ENCODE data around the gene ZNF550. TPM values are rescaled to one million over a fixed set of nuclear protein-coding genes. Genes with fewer than 3 reads are reported as not detected.
"Not testable (repeated sequence)": the region's sequence is repeated elsewhere in the genome, so short reads cannot be mapped to it uniquely, and the experiment has no call there.

The ZNF550 gene
- total RNA-seq, 1 experiment from 2014 or later: 4.7 TPM

GRCh38 chr19:57527136-57527881 is 32.4 kb downstream of the ZNF550 start, which contains the start of gene ZNF549:
Gene ZNF549, plus strand, starts transcription at chr19:57527356. Its CDS starts 218 bp downstream, at chr19:57527574.
- peak; percentile 96 for DNase-seq (ENCODE audit: low spot score)

- DNase-seq (ENCODE audit: low spot score): not testable (repeated sequence)
Observed at GRCh38 chr19:57518021-57518420, 41.6 kb downstream of the ZNF550 start.

DNA sequence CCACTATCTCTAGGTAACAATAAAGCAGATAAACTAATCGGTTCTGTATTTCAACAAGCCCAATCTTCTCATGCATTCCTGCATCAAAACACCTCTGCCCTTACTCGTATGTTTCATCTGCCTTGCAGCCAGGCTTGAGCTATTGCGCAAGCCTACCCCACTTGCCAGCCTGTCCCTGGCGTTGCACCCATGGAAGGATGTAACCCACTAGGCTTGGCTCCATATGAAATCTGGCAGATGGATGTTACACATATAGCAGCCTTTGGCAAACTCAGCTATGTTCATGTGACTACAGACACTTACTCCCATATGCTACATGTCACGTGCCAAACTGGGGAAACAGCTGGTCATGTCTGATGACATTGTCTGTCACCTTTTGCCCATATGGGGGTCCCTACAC is 44.4 kb downstream of the ZNF550 start:
- no peak for DNase-seq (ENCODE audit: low spot score)

DNA sequence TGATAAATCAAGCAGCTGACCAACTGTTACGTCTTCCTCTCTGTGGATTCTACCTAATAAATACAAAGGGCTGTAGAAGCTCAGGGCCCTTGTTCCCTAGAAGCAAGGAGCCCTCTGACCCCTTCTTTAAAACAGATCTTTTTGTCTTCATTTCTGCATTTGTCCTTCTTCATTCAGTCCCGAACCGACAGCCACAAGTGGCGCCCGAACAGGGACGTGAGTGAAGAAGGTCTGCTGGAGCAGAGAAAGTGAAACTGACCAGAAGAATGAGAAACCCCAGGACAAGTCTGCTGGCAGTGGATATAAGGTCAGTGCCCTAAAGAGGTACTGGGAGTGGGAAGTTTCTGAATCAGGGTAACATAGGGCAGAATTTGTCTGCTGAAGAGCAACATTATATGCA is 46.8 kb downstream of the ZNF550 start:
- no peak for DNase-seq (ENCODE audit: low spot score)

DNA sequence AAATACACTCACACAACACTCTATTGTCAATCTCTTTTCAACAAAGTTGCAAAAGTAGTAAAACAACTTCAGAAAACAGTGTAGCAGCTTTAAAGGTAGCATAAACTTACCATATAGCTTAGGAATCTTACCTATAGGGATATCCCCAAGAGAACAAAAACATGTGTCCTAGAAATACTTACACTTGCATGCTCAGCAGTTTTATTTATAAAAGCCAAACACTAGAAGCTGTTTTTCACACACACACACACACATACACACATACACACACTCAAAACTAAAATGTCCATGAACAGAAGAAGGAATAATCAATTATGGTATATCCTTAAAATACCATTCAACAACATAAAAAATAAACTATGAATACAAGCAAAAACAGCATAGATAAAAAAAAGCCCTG is 48.2 kb downstream of the ZNF550 start:
- DNase-seq (ENCODE audit: low spot score): no peak

- no peak for DNase-seq (ENCODE audit: low spot score)
Observed at GRCh38 chr19:57506163-57506562, 53.5 kb downstream of the ZNF550 start.

DNA sequence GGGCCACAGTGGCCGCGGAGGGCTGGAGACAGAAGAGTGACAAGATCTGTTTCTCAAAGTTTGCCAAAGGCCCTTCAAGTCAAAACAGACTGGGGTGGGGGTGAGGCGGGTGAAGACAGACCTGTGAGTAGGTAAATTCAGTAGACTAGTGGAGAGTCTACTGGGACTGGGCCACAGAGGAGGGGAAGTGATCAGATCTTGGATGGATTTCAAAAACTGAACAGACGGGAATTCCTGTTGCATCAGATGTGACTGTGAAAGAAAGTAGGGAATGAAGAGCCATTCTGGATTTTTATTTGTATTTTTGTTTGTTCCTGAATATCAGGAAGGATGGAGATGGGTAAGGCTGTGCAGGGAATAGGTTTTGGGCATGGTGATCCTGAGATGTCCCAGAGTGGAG is 59.3 kb downstream of the ZNF550 start:
- not testable (repeated sequence) for DNase-seq (ENCODE audit: low spot score)

DNA sequence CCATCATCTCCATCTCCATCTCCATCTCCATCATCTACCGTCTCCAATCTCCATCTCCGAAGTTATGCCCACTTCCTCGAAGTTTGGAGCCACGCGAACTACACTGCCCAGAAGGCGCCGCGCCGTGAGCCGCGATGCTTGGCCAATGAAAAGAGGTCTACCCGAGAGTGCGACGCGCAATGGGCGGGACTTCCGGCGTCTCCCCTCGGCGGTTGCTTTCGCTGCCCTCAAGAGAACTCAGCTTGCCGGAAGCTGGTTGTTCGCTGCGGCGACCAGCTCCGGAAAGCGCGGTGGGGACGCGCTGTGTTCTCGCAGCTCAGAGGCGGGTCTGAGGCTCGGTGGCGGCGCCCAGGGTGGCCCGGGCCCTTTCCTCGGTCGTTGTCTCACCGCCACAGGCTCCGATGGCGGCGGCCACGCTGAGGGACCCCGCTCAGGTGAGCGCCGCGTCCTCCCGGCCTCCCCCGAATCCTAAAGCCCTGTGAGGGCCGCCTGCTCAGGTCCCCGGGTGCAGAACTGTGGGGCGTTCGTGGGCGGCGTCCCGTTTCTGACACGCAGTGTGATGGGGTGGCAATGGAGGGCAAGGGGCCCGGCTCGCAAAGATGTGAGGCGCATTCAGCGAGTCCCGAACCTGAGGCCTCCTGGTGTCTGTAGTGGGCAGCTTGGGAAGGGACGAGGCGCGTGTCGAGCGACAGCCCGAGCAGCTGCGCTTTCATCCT is 59.8 kb downstream of the ZNF550 start, which contains the start of gene ZNF773:
TSS of gene ZNF773 (plus strand) at position 259 of the 716 bp plus-strand sequence. CDS start at position 402, 143 bp downstream.
- DNase-seq (ENCODE audit: low spot score): peak; percentile 96

- not testable (repeated sequence) for DNase-seq (ENCODE audit: low spot score)
Observed at GRCh38 chr19:57499332-57499679, 60.4 kb downstream of the ZNF550 start.

- not testable (repeated sequence) for DNase-seq (ENCODE audit: low spot score)
Observed at GRCh38 chr19:57488299-57488644, 71.4 kb downstream of the ZNF550 start.

- DNase-seq (ENCODE audit: low spot score): peak; percentile 88
Observed at GRCh38 chr19:57487477-57488298, 72.0 kb downstream of the ZNF550 start, which contains the start of gene ZNF419. Gene ZNF419, plus strand, starts transcription at chr19:57487750. Its CDS starts 201 bp downstream, at chr19:57487951.

Other genes with a start within 250 kb of the ZNF550 start
- gene ZNF543, start 239.4 kb downstream of the ZNF550 start, total RNA-seq (2014; rRNA removed; shearing (Covaris generic)): 6.9 and 7.7 TPM in 2 replicates
- gene ZNF304, start 208.6 kb downstream of the ZNF550 start, total RNA-seq (2014; rRNA removed; shearing (Covaris generic)): 9.4 and 11.4 TPM in 2 replicates
- gene TRAPPC2B, start 196.3 kb downstream of the ZNF550 start, total RNA-seq (2014; rRNA removed; shearing (Covaris generic)): 38.7 and 39.0 TPM in 2 replicates
- 1.8 and 3.6 TPM in 2 replicates for gene ZNF547, start 196.3 kb downstream of the ZNF550 start, total RNA-seq (2014; rRNA removed; shearing (Covaris generic))
- gene ZNF548, start 170.0 kb downstream of the ZNF550 start, total RNA-seq (2014; rRNA removed; shearing (Covaris generic)): 15.0 and 20.7 TPM in 2 replicates
- gene ZNF17, start 148.7 kb downstream of the ZNF550 start, total RNA-seq (2014; rRNA removed; shearing (Covaris generic)): 3.1 and 4.5 TPM in 2 replicates
- gene ZNF749, start 124.5 kb downstream of the ZNF550 start, total RNA-seq (2014; rRNA removed; shearing (Covaris generic)): 9.8 and 17.1 TPM in 2 replicates
- 0.10 and 0.17 TPM in 2 replicates for gene VN1R1, start 102.7 kb downstream of the ZNF550 start, total RNA-seq (2014; rRNA removed; shearing (Covaris generic))
- 17.8 and 24.0 TPM in 2 replicates for gene ZNF772, start 82.3 kb downstream of the ZNF550 start, total RNA-seq (2014; rRNA removed; shearing (Covaris generic))
- gene ZNF419, start 72.1 kb downstream of the ZNF550 start, total RNA-seq (2014; rRNA removed; shearing (Covaris generic)): 12.4 and 18.0 TPM in 2 replicates
- 15.2 and 22.6 TPM in 2 replicates for gene ZNF773, start 59.9 kb downstream of the ZNF550 start, total RNA-seq (2014; rRNA removed; shearing (Covaris generic))
- gene ZNF549, start 32.5 kb downstream of the ZNF550 start, total RNA-seq (2014; rRNA removed; shearing (Covaris generic)): 3.0 and 5.5 TPM in 2 replicates
- 3.9 and 7.3 TPM in 2 replicates for gene ZNF416, start 19.0 kb upstream of the ZNF550 start, total RNA-seq (2014; rRNA removed; shearing (Covaris generic))
- gene ZIK1, start 24.3 kb upstream of the ZNF550 start, total RNA-seq (2014; rRNA removed; shearing (Covaris generic)): 6.9 and 7.8 TPM in 2 replicates
- gene ZNF530, start 40.0 kb upstream of the ZNF550 start, total RNA-seq (2014; rRNA removed; shearing (Covaris generic)): 9.1 and 11.9 TPM in 2 replicates
- 16.8 and 26.1 TPM in 2 replicates for gene ZNF134, start 54.4 kb upstream of the ZNF550 start, total RNA-seq (2014; rRNA removed; shearing (Covaris generic))
- gene ZNF211, start 73.3 kb upstream of the ZNF550 start, total RNA-seq (2014; rRNA removed; shearing (Covaris generic)): 9.7 and 10.7 TPM in 2 replicates
- gene ZSCAN4, start 109.1 kb upstream of the ZNF550 start, total RNA-seq (2014; rRNA removed; shearing (Covaris generic)): not detected in 2 replicates
- 15.2 and 17.6 TPM in 2 replicates for gene ZNF551, start 122.1 kb upstream of the ZNF550 start, total RNA-seq (2014; rRNA removed; shearing (Covaris generic))
- gene ZNF154, start 149.3 kb upstream of the ZNF550 start, total RNA-seq (2014; rRNA removed; shearing (Covaris generic)): not detected in 2 replicates
- 0.41 and 0.74 TPM in 2 replicates for gene ZNF671, start 167.8 kb upstream of the ZNF550 start, total RNA-seq (2014; rRNA removed; shearing (Covaris generic))
- 10.7 and 23.8 TPM in 2 replicates for gene ZNF776, start 187.0 kb upstream of the ZNF550 start, total RNA-seq (2014; rRNA removed; shearing (Covaris generic))
- gene ZNF586, start 209.8 kb upstream of the ZNF550 start, total RNA-seq (2014; rRNA removed; shearing (Covaris generic)): 12.7 and 19.3 TPM in 2 replicates